Parathyroid adenoma (tissue), 2 donors: ENCODE data around the gene TDRD10.

Source experiments
- H2AFZ ChIP-seq: fragments of 300-600 bp; sonication (generic); one replicate; pipeline ENCODE4 v1.7.0; 2017; ENCODE audit warnings: antibody characterized with exemption, mild to moderate bottlenecking
- H3K27ac ChIP-seq: fragments of 300-600 bp; sonication (generic); one replicate; pipeline ENCODE4 v1.7.0; 2017
- H3K27me3 ChIP-seq: fragments of 300-600 bp; sonication (generic); one replicate; pipeline ENCODE4 v1.7.0; 2017; ENCODE audit warnings: low read length; ENCODE audit not compliant: control insufficient read depth, insufficient read depth
- H3K36me3 ChIP-seq: fragments of 300-600 bp; sonication (generic); one replicate; pipeline ENCODE4 v1.7.0; 2017; ENCODE audit warnings: low read length; ENCODE audit not compliant: control insufficient read depth, insufficient read depth
- H3K4me1 ChIP-seq: fragments of 300-600 bp; sonication (generic); one replicate; pipeline ENCODE4 v1.7.0; 2017; ENCODE audit warnings: control low read depth
- H3K4me2 ChIP-seq: fragments of 300-600 bp; sonication (generic); one replicate; pipeline ENCODE4 v1.7.0; 2017; ENCODE audit warnings: low read length
- H3K4me3 ChIP-seq: fragments of 300-600 bp; sonication (generic); one replicate; pipeline ENCODE4 v1.7.0; 2017; ENCODE audit warnings: low read depth, low read length
- H3K79me2 ChIP-seq: fragments of 300-600 bp; sonication (generic); one replicate; pipeline ENCODE4 v1.7.0; 2017; ENCODE audit warnings: control low read depth
- H3K9ac ChIP-seq: fragments of 300-600 bp; sonication (generic); one replicate; pipeline ENCODE4 v1.7.0; 2017; ENCODE audit warnings: mild to moderate bottlenecking
- H3K9me3 ChIP-seq: fragments of 300-600 bp; sonication (generic); one replicate; pipeline ENCODE4 v1.7.0; 2017; ENCODE audit warnings: low read length; ENCODE audit not compliant: control insufficient read depth
- TF ChIP-seq, protein P1 (sequence below): fragments of 300-600 bp; sonication (generic); IDR thresholded peaks from one replicate; pipeline ENCODE4 v1.7.0; 2017; ENCODE audit warnings: antibody characterized with exemption, mild to moderate bottlenecking
- donor health status: primary hyperparathyroidism.

TDRD10 gene

DNA sequence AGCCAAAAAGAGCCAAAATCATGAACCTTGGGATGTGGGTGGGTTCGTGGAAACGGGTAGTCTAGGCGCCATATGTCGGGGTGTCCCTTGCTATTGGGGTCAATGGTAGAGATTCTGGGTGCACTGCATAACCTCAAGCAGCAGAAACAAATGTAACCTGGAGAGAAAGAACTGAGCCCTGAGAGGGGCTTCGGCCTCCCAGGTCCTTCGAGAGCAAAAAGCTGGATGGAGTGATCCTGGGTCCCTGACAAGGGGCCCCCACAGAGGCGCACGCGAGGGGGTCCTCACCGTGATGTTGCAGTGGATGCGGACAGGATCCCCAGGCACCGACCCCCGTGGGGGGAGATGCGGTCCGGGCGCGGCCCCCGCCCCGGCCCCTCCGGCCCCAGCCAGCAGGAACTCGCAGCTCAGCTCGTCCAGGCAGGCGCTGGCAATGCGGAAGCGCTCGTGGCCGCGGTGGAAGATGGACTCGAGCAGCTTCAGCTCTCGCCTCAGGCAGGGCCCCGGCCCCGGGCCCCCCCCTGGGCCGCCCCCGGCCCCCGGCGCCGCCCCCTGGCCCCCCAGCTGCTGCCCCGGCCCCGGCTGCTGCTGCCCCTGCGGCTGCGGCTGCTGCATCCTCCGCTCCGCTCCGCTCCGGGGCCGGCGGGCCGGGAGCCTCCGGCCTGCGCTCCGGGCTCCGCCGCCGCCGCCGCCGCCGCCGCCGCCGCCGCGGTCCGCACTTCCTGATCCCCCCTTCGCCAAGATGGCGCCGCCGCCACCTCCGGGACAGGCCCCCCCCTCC lies 56.1 kb downstream of the TDRD10 start, which contains the start of gene UBE2Q1:
Gene UBE2Q1 (minus strand): TSS at position 724 of the 781 bp plus-strand sequence. CDS start 109 bp downstream, at position 615.
- Histone ChIP-seq H3K79me2 (no peaks in the 10 kb centered on the region), H3K4me2 (peak within 1 kb of the TSS; percentile 90), H3K27ac (peak within 1 kb of the TSS; percentile 81), H3K4me3 (peak within 1 kb of the TSS; percentile 78), H3K36me3 (no peaks in the 10 kb centered on the region), H2AFZ (peak within 1 kb of the TSS; percentile 84), H3K9ac (no peak within 1 kb of the TSS), H3K27me3 (no peaks in the 10 kb centered on the region), H3K9me3 (no peaks in the 10 kb centered on the region), H3K4me1 (peaks cover 3% of the 10 kb centered on the region)
- TF ChIP-seq, protein P1, sequence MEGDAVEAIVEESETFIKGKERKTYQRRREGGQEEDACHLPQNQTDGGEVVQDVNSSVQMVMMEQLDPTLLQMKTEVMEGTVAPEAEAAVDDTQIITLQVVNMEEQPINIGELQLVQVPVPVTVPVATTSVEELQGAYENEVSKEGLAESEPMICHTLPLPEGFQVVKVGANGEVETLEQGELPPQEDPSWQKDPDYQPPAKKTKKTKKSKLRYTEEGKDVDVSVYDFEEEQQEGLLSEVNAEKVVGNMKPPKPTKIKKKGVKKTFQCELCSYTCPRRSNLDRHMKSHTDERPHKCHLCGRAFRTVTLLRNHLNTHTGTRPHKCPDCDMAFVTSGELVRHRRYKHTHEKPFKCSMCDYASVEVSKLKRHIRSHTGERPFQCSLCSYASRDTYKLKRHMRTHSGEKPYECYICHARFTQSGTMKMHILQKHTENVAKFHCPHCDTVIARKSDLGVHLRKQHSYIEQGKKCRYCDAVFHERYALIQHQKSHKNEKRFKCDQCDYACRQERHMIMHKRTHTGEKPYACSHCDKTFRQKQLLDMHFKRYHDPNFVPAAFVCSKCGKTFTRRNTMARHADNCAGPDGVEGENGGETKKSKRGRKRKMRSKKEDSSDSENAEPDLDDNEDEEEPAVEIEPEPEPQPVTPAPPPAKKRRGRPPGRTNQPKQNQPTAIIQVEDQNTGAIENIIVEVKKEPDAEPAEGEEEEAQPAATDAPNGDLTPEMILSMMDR, result no peak

- no peak overlapping the region for H3K9ac ChIP-seq
- H3K27ac ChIP-seq, result peak overlapping the region; percentile 81
- H3K36me3 ChIP-seq, result no peaks in the 10 kb centered on the region
- peak overlapping the region; percentile 90 for H3K4me2 ChIP-seq
- H3K9me3 ChIP-seq, result no peaks in the 10 kb centered on the region
- H3K27me3 ChIP-seq, result no peaks in the 10 kb centered on the region
- TF ChIP-seq, protein P1, result no peak
- no peaks in the 10 kb centered on the region for H3K79me2 ChIP-seq
- H2AFZ ChIP-seq, result peak overlapping the region; percentile 84
- H3K4me3 ChIP-seq, result peak overlapping the region; percentile 78
- peaks cover 3% of the 10 kb centered on the region for H3K4me1 ChIP-seq
These were observed 56.9 kb downstream of the TDRD10 start for GRCh38 chr1:154558720-154559465.

GRCh38 chr1:154559466-154560044 lies 57.5 kb downstream of the TDRD10 start:
- Histone ChIP-seq H3K4me1 (peaks cover 3% of the 10 kb centered on the region), H3K4me3 (peak overlapping the region; percentile 78), H3K4me2 (peak overlapping the region; percentile 90), H3K27ac (peak overlapping the region; percentile 81), H2AFZ (peak overlapping the region; percentile 84), H3K79me2 (no peaks in the 10 kb centered on the region), H3K9ac (no peak overlapping the region), H3K9me3 (no peaks in the 10 kb centered on the region), H3K27me3 (no peaks in the 10 kb centered on the region), H3K36me3 (no peaks in the 10 kb centered on the region)
- TF ChIP-seq, protein P1, result peak; percentile 85

DNA sequence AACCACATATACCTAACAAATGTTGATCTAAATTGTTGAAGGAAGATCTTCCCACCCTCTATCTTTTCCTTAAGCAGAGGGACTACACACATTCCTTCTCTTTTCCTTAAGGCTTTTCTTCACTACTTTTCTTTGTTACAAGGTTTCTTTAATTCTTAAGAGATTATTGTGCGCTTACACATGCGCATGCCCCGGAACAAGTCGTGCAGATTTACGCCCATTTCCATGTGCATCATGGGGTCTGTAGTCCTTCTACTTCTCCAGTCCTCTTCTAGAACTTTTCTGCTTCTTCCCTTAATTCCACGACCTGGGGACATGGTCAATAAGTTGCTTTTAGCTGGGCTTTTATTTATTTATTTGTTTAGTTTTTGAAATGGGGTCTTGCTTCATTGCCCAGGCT lies 63.9 kb downstream of the TDRD10 start:
- TF ChIP-seq, protein P1, result no peak
- no peak overlapping the region for H3K27ac ChIP-seq

More for the DNA sequence above, 63.9 kb downstream of the TDRD10 start:
- Histone ChIP-seq H3K79me2 (no peaks in the 10 kb centered on the region), H3K9me3 (no peaks in the 10 kb centered on the region), H3K9ac (no peak overlapping the region), H3K4me3 (no peak overlapping the region), H2AFZ (no peak overlapping the region), H3K4me2 (no peak overlapping the region), H3K27me3 (no peaks in the 10 kb centered on the region), H3K36me3 (no peaks in the 10 kb centered on the region), H3K4me1 (no peaks in the 10 kb centered on the region)
